Umbilical cord (tissue), 2 donors: Measurements from ENCODE around the gene ERVW-1. TPM values are rescaled to one million over a fixed set of nuclear protein-coding genes. Genes with fewer than 3 reads are reported as not detected.
A peak's percentile ranks its signal among the peaks of the same experiment; 100 is the strongest.
"Not testable (repeated sequence)": the region's sequence is repeated elsewhere in the genome, so short reads cannot be mapped to it uniquely, and the experiment has no call there.

Experiments used
- DNase-seq: peaks from one replicate; pipeline ENCODE4 v3.0.0-alpha.2; 2015; ENCODE audit warnings: low spot score
- total RNA-seq: library from RNA; depleted of rRNA; stranded (reverse); fragments of >200 nt; gene quantifications from one replicate; pipeline ENCODE4 v1.2.3, GENCODE V29; 2014; ENCODE audit warnings: low replicate concordance; ENCODE audit not compliant: insufficient read depth

Gene ERVW-1
- total RNA-seq, 1 donor from 2014 or later, result 5.5 TPM

GRCh38 chr7:92475261-92475770 lies 2.4 kb downstream of the ERVW-1 start:
- not testable (repeated sequence) for DNase-seq

GRCh38 chr7:92473989-92474388 lies 3.8 kb downstream of the ERVW-1 start:
- not testable (repeated sequence) for DNase-seq

GRCh38 chr7:92468589-92468988 lies 9.2 kb downstream of the ERVW-1 start:
- not testable (repeated sequence) for DNase-seq

- DNase-seq, result no peak
These were observed 11.1 kb downstream of the ERVW-1 start for GRCh38 chr7:92466682-92467081.

GRCh38 chr7:92464515-92464914 lies 13.2 kb downstream of the ERVW-1 start:
- DNase-seq, result peak; percentile 58

- no peak for DNase-seq
These were observed 15.2 kb downstream of the ERVW-1 start for GRCh38 chr7:92462560-92462959.

- DNase-seq, result peak; percentile 25
These were observed 16.4 kb downstream of the ERVW-1 start for GRCh38 chr7:92461027-92462003.

GRCh38 chr7:92460510-92460909 lies 17.2 kb downstream of the ERVW-1 start:
- no peak for DNase-seq

GRCh38 chr7:92460109-92460508 lies 17.6 kb downstream of the ERVW-1 start:
- DNase-seq, result no peak

GRCh38 chr7:92456236-92456635 lies 21.5 kb downstream of the ERVW-1 start:
- DNase-seq, result no peak

- no peak for DNase-seq
These were observed 26.1 kb downstream of the ERVW-1 start for GRCh38 chr7:92451645-92452044.

- DNase-seq, result peak; percentile 55
These were observed 29.5 kb downstream of the ERVW-1 start for GRCh38 chr7:92448205-92448747.

- peak; percentile 94 for DNase-seq
These were observed 30.2 kb downstream of the ERVW-1 start, which contains the start of gene GATAD1 for GRCh38 chr7:92447345-92448204. GATAD1 (plus strand) TSS chr7:92447482; CDS start chr7:92447730, 248 bp downstream.

GRCh38 chr7:92446869-92447344 lies 30.8 kb downstream of the ERVW-1 start:
- no peak for DNase-seq

GRCh38 chr7:92442720-92443119 lies 35.0 kb downstream of the ERVW-1 start:
- DNase-seq, result not testable (repeated sequence)

GRCh38 chr7:92437956-92438491 lies 39.7 kb downstream of the ERVW-1 start:
- no peak for DNase-seq

- no peak for DNase-seq
These were observed 40.9 kb downstream of the ERVW-1 start for GRCh38 chr7:92436612-92437445.

GRCh38 chr7:92435542-92435941 lies 42.2 kb downstream of the ERVW-1 start:
- DNase-seq, result no peak

- no peak for DNase-seq
These were observed 44.7 kb downstream of the ERVW-1 start for GRCh38 chr7:92433019-92433418.

GRCh38 chr7:92432299-92432946 lies 45.3 kb downstream of the ERVW-1 start:
- DNase-seq, result no peak
